ENCODE results near the gene RMDN2. TPM values are rescaled to one million over a fixed set of nuclear protein-coding genes. Genes with fewer than 3 reads are reported as not detected.

RMDN2 gene
- total and polyA plus RNA-seq, 11 donors = 2.7 to 7.2 (median 5.7) TPM

DNA sequence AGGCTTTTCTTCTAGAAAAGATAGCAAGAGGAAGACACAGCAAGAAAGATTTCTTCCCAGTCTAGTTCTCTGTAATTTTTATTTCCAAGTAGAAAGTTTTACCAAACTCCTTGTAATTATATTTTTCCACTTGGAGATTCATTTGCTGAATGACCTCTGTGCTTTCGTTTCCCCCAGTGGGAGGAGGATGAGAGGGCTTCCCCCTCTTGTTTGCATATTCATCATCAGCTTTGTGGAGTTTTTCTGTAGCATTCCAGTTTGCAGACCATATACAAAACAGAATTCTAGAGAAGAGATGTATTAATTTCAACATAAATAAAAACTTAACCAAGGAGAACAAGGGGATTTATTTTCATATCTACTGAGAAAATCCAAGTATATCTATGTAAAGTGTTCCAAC is 51.3 kb downstream of the RMDN2 start:
- no peaks in the 10 kb centered on the region for H3K4me1 ChIP-seq
- intact Hi-C loops (cut with DNase I) = no loop called here
- no peak for DNase-seq
- H3K9me3 ChIP-seq = no peaks in the 10 kb centered on the region
- 76 to 84% (median 80%) methylated on average over 1 of the region's 1 CpG for whole genome bisulfite sequencing, 4 donors
- no peaks in the 10 kb centered on the region for H3K36me3 ChIP-seq
- H3K4me3 ChIP-seq = no peak overlapping the region
- H3K27me3 ChIP-seq = no peaks in the 10 kb centered on the region
- TF ChIP-seq POLR2A (IDR thresholded peaks at IDR 0.05) = no peak
- TF ChIP-seq, protein P1, sequence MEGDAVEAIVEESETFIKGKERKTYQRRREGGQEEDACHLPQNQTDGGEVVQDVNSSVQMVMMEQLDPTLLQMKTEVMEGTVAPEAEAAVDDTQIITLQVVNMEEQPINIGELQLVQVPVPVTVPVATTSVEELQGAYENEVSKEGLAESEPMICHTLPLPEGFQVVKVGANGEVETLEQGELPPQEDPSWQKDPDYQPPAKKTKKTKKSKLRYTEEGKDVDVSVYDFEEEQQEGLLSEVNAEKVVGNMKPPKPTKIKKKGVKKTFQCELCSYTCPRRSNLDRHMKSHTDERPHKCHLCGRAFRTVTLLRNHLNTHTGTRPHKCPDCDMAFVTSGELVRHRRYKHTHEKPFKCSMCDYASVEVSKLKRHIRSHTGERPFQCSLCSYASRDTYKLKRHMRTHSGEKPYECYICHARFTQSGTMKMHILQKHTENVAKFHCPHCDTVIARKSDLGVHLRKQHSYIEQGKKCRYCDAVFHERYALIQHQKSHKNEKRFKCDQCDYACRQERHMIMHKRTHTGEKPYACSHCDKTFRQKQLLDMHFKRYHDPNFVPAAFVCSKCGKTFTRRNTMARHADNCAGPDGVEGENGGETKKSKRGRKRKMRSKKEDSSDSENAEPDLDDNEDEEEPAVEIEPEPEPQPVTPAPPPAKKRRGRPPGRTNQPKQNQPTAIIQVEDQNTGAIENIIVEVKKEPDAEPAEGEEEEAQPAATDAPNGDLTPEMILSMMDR (IDR thresholded peaks at IDR 0.05) = no peak
- no peak overlapping the region for H3K27ac ChIP-seq
- no peak for ATAC-seq

DNA sequence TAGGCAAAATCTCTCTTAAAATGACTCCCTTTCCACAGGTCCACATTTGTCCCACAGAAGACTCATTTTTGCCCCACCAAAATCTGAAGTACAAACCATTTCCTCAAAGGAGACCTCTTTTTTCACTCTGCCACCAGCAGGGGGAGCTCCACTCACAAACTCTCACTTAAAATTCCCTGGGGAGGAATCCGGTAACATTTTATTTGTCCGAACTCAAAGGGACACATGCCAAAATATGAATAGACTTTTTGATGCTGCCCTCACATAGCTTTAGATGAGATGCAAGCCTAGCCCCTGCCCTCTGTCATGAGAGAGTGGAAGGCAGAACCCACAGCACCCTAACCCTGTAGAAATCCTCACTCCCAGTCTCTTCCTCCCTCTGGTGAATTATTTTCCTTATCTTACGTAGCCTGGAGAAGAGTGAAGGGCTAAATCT is 57.1 kb downstream of the RMDN2 start:
- 3 to 7% (median 3%) methylated on average over 3 of the region's 3 CpGs for WGBS, 4 donors
- Histone ChIP-seq H3K27me3 (no peaks in the 10 kb centered on the region), H3K27ac (no peak overlapping the region), H3K36me3 (no peaks in the 10 kb centered on the region), H3K4me3 (peak overlapping the region in 9 of 12 donors; percentile 21 to 48 (median 32)), H3K4me1 (peaks cover 0 to 8% (median 0%) of the 10 kb centered on the region in 12 donors), H3K9me3 (no peaks in the 10 kb centered on the region)
- no peak for TF ChIP-seq POLR2A (IDR thresholded peaks at IDR 0.05)
- TF ChIP-seq, protein P1 (IDR thresholded peaks at IDR 0.05) = peak; percentile 80 to 91 (median 84)
- DNase-seq (peak in 4 of 5 donors; percentile 65 to 78 (median 70)), ATAC-seq (peak in 2 of 4 donors; percentile 42 to 61)
- intact Hi-C loops (cut with DNase I) = loop anchor here (1.0 to 10.0 kb wide), 9 partner anchors 83 to 295 kb away; partner anchors contain the start of gene CYP1B1 (in 2 of the 10)

DNA sequence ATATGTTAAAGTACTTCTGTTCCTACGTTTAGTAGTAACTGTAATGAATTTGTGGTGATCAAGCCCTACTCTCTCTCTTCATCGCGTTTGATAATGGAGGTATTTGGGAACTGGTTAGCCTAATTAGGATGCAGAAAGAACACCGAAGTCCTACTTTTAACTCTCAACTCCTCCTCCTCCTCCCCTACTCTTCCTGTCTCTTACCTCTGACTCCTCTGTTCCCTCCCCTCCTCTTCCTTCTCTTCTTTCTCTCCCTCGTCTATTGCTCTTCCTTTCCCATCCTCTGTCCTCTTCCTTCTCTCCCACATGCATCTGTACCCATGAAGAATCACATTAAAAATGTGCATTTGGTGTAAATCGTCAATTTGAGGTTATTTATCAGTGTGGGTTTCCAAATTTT is 57.8 kb downstream of the RMDN2 start:
- no peaks in the 10 kb centered on the region for H3K9me3 ChIP-seq
- no peak overlapping the region for H3K4me3 ChIP-seq
- H3K27ac ChIP-seq = no peak overlapping the region
- H3K4me1 ChIP-seq = peaks cover 0 to 8% (median 0%) of the 10 kb centered on the region in 12 donors
- no peak for ATAC-seq
- DNase-seq = no peak
- TF ChIP-seq POLR2A (IDR thresholded peaks at IDR 0.05) = no peak
- TF ChIP-seq, protein P1 (IDR thresholded peaks at IDR 0.05) = no peak
- 60 to 68% (median 63%) methylated on average over 6 of the region's 6 CpGs for WGBS, 4 donors
- no peaks in the 10 kb centered on the region for H3K36me3 ChIP-seq
- intact Hi-C loops (cut with DNase I) = loop anchor here (1.0 to 10.0 kb wide), 9 partner anchors 82 to 294 kb away; partner anchors contain the start of gene CYP1B1 (in 2 of the 10)
- no peaks in the 10 kb centered on the region for H3K27me3 ChIP-seq

DNA sequence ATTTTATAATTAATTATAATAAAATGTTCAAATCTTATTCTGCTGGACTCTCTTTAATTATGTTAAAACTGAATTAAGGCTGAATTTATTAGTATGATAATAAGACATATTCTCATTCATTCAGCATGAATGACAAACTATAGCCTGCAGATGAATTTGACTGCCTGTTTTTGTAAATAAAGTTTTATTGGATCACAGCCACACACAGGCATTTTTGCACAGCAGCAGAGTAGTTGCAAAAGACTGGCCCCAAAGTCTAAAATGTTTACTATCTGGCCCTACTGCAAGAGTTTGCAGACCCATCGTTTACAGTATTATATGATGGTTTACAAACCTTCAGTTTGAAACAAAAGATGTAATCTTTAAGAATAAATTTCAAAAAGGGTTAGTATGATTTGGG is 58.6 kb downstream of the RMDN2 start:
- Histone ChIP-seq H3K36me3 (no peaks in the 10 kb centered on the region), H3K9me3 (no peaks in the 10 kb centered on the region), H3K27ac (no peak overlapping the region), H3K4me3 (no peak overlapping the region), H3K4me1 (peaks cover 0 to 8% (median 0%) of the 10 kb centered on the region in 12 donors), H3K27me3 (no peaks in the 10 kb centered on the region)
- WGBS, 4 donors = 86 to 98% (median 95%) methylated on average over 1 of the region's 1 CpG
- ATAC-seq (no peak), DNase-seq (no peak)
- intact Hi-C loops (cut with DNase I) = loop anchor here (1.0 to 10.0 kb wide), 9 partner anchors 81 to 294 kb away; partner anchors contain the start of gene CYP1B1 (in 2 of the 10)
- TF ChIP-seq, protein P1 (IDR thresholded peaks at IDR 0.05) = no peak
